Adipocyte (in vitro differentiated cells): Measurements from ENCODE around the gene GLIS2.

ENCODE experiments used
- DNase-seq: peaks from one replicate; pipeline ENCODE4 v3.0.0-alpha.2; 2015; ENCODE audit warnings: low read depth
- H3K27me3 ChIP-seq: replicated peaks from 2 replicates; pipeline ENCODE4 v1.7.0; 2013; ENCODE audit warnings: mild to moderate bottlenecking, low read length, moderate library complexity; ENCODE audit not compliant: control insufficient read depth, insufficient read depth
- H3K36me3 ChIP-seq: 2 replicates; pipeline ENCODE4 v1.7.0; 2013; ENCODE audit warnings: low read length, mild to moderate bottlenecking, moderate library complexity; ENCODE audit not compliant: control insufficient read depth, insufficient read depth, severe bottlenecking
- H3K4me1 ChIP-seq: 2 replicates; pipeline ENCODE4 v1.7.0; 2013; ENCODE audit warnings: mild to moderate bottlenecking, low read length, moderate library complexity; ENCODE audit not compliant: control insufficient read depth, insufficient read depth
- H3K4me3 ChIP-seq: 2 replicates; pipeline ENCODE4 v1.7.0; 2013; ENCODE audit warnings: mild to moderate bottlenecking, low read length, moderate library complexity
- H3K9ac ChIP-seq: 2 replicates; pipeline ENCODE4 v1.7.0; 2013; ENCODE audit warnings: mild to moderate bottlenecking, low read length, moderate library complexity
- H3K9me3 ChIP-seq: 2 replicates; pipeline ENCODE4 v1.7.0; 2013; ENCODE audit warnings: mild to moderate bottlenecking, low read length, moderate library complexity; ENCODE audit not compliant: control insufficient read depth

GLIS2 gene

DNA sequence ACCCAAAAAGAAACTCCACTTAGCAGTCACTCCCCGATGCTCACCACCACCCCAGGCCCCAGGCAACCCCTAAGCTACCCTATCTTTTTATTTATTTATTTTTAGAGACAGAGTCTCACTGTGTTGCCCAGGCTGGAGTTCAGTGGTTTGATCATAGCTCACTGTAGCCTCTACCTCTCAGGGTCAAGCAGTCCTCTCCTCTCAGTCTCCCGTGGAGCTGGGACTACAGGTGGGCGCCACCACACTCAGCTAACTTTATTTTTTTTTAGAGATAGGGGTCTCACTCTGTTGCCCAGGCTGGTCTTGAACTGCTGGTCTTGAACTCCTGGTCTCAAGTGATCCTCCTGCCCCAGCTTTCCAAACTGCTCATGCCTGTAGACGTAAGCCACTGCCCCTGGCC, 14.7 kb upstream of the GLIS2 start:
- no peak for DNase-seq
- Histone ChIP-seq H3K9me3 (no peaks in the 10 kb centered on the region), H3K4me3 (no peak overlapping the region), H3K9ac (no peak overlapping the region), H3K4me1 (peaks cover 10% of the 10 kb centered on the region), H3K27me3 (no peaks in the 10 kb centered on the region), H3K36me3 (no peaks in the 10 kb centered on the region)

- H3K9ac ChIP-seq: no peak overlapping the region
- H3K27me3 ChIP-seq: no peaks in the 10 kb centered on the region
- no peak overlapping the region for H3K4me3 ChIP-seq
- DNase-seq: no peak
- no peaks in the 10 kb centered on the region for H3K9me3 ChIP-seq
- no peaks in the 10 kb centered on the region for H3K36me3 ChIP-seq
- H3K4me1 ChIP-seq: peaks cover 18% of the 10 kb centered on the region
Observed at GRCh38 chr16:4301968-4302367, 13.9 kb upstream of the GLIS2 start.

GRCh38 chr16:4303973-4304372, 11.9 kb upstream of the GLIS2 start:
- DNase-seq: no peak
- peaks cover 18% of the 10 kb centered on the region for H3K4me1 ChIP-seq

DNA sequence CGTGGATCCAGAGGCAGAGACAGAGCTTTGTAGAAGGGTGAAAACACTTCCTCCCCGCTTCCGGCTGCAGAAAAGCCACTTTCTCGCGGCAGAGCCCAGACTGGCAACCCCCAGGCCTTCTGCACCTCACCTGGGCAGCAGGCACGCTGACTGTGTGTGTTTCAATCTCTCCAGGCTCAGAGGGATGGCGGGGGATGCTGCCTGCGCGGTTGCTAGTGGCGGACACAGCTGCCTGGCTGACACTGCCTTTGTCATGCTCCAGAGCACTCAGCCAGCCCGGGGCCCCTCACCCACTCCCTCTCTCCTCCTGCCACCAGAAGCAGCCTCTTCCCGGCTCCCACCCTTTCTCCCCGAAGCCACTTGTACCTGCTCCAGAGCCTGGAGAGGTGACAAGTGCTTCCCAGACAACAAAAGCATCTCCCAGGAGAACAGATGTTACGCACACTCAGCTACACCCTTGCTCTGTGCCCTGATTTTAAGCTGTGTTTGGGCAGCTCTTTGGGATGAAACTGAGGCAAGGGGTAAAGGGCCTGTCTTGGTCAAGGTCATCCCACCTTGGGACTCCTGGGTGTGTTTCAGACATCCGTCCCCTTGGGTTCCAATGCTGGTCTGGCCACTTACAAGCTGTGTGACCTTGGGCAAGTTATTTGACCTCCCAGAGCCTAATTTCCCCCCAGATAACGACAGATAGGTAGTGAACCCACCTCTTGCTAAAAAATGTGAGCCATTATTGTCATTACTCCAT, 9.2 kb upstream of the GLIS2 start:
- Histone ChIP-seq H3K36me3 (no peaks in the 10 kb centered on the region), H3K27me3 (no peaks in the 10 kb centered on the region), H3K9me3 (no peaks in the 10 kb centered on the region), H3K4me3 (peak overlapping the region; percentile 83), H3K4me1 (peaks cover 17% of the 10 kb centered on the region), H3K9ac (peak overlapping the region; percentile 78)
- no peak for DNase-seq

More at GRCh38 chr16:4303973-4304372, 11.9 kb upstream of the GLIS2 start:
- Histone ChIP-seq H3K36me3 (no peaks in the 10 kb centered on the region), H3K4me3 (no peak overlapping the region), H3K9me3 (no peaks in the 10 kb centered on the region), H3K9ac (no peak overlapping the region), H3K27me3 (no peaks in the 10 kb centered on the region)

DNA sequence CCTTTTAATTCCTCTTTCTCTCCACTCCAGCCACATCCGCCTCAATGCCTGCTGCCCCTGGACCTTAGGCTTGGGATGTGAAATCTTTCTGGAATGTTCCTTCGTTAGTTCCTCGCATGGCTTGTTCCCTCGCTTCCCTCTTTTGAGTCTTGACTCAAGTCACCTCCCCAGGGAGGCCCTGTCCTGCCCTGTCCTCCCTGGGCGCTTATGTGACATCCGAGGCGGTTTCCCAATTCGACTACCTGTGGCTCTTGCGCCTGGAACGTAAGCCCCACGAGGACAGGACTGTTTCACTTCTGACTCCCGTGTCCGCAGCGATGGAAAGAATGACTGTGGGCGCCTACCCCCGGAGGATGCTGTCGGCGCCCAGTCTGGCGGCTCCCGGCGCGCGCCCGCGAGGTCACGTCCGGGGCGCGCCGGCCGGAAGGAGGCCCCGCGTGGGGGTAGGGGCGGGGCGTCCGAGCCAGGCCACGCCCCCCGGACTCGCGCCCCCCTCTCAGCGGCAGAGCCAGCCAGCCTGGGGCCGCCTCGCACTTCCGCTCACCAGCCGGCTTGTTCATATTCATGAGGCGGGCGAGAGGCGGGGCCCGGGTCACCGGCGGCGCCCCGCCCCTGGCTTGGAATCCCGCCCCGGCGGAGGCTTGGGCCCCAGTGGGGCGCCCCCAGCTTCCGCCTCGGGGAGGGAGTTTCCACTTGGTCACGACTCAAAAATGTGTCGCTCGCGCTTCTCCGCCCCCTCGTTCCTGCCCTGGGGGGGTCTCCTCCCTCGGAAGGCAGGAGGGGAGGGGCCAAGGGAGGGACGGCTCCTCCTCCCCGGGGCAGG, 8.4 kb upstream of the GLIS2 start:
- Histone ChIP-seq H3K9ac (peak overlapping the region; percentile 78), H3K9me3 (no peaks in the 10 kb centered on the region), H3K36me3 (no peaks in the 10 kb centered on the region), H3K27me3 (no peaks in the 10 kb centered on the region), H3K4me3 (peak overlapping the region; percentile 83), H3K4me1 (peaks cover 17% of the 10 kb centered on the region)
- peak; percentile 98 for DNase-seq

GRCh38 chr16:4309102-4309832, 6.6 kb upstream of the GLIS2 start:
- no peak for DNase-seq

GRCh38 chr16:4309833-4310266, 6.0 kb upstream of the GLIS2 start:
- Histone ChIP-seq H3K27me3 (no peaks in the 10 kb centered on the region), H3K9ac (no peak overlapping the region), H3K4me1 (peaks cover 20% of the 10 kb centered on the region), H3K9me3 (no peaks in the 10 kb centered on the region), H3K4me3 (no peak overlapping the region), H3K36me3 (no peaks in the 10 kb centered on the region)
- peak; percentile 82 for DNase-seq

More at GRCh38 chr16:4309102-4309832, 6.6 kb upstream of the GLIS2 start:
- Histone ChIP-seq H3K4me1 (peaks cover 17% of the 10 kb centered on the region), H3K27me3 (no peaks in the 10 kb centered on the region), H3K4me3 (no peak overlapping the region), H3K36me3 (no peaks in the 10 kb centered on the region), H3K9ac (no peak overlapping the region), H3K9me3 (no peaks in the 10 kb centered on the region)

DNA sequence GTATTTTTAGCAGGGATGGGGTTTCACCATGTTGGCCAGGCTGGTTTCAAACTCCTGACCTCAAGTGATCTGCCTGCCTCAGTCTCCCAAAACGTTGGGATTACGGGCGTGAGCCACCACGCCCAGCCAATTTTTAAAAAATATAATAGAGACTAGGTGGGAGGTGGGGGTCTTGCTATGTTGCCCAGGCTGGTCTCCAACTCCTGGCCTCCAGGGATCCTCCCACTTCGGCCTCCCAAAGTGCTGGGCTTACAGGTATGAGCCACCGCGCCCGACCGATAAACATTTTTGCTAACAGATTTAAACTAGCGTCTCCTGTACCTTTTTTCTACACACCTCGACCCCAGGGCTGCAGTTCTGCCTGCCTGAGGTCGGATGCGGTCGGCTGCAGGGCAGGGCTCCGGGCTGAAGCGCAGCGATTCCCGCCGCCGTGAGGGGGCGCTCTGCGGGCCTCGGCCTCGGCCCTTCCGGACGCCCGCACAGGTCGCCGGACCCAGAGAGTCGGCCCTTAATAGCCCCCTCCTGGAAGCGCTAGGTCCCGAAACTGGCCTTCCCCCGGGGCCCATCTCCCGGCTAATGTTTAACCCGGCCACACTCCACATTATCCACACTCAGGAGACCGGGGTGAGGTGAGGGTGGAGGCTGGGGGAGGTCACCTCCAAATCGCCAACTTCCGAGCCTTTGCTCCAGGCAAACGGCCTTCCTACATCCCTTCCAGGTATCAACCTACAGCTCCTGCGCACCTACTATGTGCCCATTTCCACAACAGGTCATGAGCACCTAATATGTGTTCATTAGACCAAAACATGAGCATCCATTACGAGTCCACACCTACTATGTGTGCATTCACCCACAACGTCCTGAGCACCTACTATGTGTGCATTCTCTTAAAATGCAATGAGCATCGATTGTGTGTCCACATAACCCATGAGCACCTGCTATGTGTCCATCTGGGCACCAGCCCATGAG, 2.0 kb upstream of the GLIS2 start:
- Histone ChIP-seq H3K4me3 (no peak overlapping the region), H3K27me3 (no peaks in the 10 kb centered on the region), H3K4me1 (peaks cover 27% of the 10 kb centered on the region), H3K36me3 (no peaks in the 10 kb centered on the region), H3K9ac (no peak overlapping the region), H3K9me3 (no peaks in the 10 kb centered on the region)
- no peak for DNase-seq

GRCh38 chr16:4314532-4315185, 1.2 kb upstream of the GLIS2 start:
- Histone ChIP-seq H3K4me1 (peaks cover 33% of the 10 kb centered on the region), H3K9ac (peak overlapping the region; percentile 84), H3K27me3 (no peaks in the 10 kb centered on the region), H3K4me3 (peak overlapping the region; percentile 82), H3K36me3 (no peaks in the 10 kb centered on the region), H3K9me3 (no peaks in the 10 kb centered on the region)
- peak; percentile 63 for DNase-seq
